Activated naive CD4-positive, alpha-beta T cell treated with anti-CD3 and anti-CD28 coated beads, Interleukin-2, amount 50 U/mL, for 16 hours (primary cell): ENCODE results near the gene LGALS16.
"Not testable (repeated sequence)": the region's sequence is repeated elsewhere in the genome, so short reads cannot be mapped to it uniquely, and the experiment has no call there.

ENCODE experiments used
- DNase-seq: peaks from one replicate; pipeline ENCODE4 v3.0.0-alpha.2; 2020

The LGALS16 gene

DNA sequence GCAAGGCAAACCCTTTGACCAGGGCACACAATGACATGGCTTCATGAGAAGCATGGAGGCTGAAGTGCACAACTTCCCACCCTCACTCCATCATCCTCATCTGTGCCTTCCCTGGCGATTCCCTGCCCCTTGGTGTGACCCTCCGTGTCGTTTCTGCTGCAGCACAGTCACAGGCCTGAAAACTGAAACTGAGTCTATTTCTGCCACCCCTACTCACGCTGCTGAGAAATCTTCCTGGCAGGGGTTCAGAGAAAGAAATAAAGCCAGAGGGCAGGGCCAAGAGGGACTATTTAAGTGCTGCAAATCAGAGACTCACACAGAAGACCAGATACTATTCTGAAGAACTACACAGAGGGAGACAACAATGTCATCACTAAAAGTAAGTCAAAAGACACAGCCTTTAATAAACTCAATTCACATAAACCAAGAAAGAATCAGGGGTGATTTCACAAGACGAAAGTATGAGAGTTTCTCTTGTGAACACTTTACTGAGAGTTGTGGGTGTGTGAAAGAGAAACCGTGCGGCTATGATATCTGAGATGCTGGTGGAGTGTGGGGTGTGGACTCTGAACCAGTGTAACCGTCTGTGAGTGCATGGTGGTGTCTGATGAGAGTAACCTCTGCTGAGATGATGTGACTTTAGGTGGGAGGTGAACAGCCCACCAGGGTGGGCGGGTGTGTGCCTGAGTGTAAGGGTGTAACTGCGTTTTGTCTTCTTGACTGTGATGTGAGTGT is 23.5 kb downstream of the LGALS16 start:
- peak; percentile 71 for DNase-seq

DNA sequence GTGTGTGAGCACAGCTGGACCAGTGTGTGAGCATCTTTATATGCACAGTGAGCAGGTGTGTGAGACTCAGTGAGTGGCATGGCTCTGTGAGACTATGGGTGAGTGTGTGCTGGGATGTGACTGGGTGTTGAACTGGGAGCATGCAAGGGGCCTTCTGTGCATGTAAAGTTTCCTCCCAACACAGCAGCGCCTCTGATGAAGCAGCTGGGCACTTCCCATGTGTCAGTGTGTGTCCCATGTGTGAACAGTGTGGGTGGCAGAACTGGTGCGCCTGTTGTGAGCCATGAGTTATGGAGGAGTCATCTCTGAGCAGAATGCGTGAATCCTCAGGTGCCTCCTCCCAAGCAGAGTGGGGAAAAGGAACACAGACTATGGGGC is 24.1 kb downstream of the LGALS16 start:
- DNase-seq, result peak; percentile 68

DNA sequence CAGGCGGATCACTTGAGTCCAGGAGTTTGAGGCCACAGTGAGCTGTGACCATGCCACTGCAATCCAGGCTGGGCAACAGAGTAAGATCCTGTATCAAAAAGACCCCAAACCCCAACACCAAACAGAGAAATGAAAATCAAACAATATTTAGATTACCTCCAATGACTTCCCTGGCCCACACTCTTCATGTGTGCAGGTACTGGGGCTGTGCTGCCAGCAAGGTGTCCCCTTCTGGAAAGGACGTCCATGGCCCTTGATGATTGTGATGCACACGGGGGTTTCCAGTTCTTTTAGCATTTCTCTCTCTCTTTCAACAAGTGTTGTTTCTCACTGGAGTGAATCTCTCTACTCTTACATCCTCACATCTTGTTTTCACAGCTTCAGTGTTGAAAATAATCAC is 24.9 kb downstream of the LGALS16 start:
- DNase-seq, result no peak

- DNase-seq, result no peak
Observed at GRCh38 chr19:39681416-39681815, 25.7 kb downstream of the LGALS16 start.

GRCh38 chr19:39684267-39684666 is 28.6 kb downstream of the LGALS16 start:
- no peak for DNase-seq

- no peak for DNase-seq
Observed at GRCh38 chr19:39686739-39687138, 31.0 kb downstream of the LGALS16 start.

GRCh38 chr19:39688637-39689036 is 32.9 kb downstream of the LGALS16 start:
- DNase-seq, result not testable (repeated sequence)

DNA sequence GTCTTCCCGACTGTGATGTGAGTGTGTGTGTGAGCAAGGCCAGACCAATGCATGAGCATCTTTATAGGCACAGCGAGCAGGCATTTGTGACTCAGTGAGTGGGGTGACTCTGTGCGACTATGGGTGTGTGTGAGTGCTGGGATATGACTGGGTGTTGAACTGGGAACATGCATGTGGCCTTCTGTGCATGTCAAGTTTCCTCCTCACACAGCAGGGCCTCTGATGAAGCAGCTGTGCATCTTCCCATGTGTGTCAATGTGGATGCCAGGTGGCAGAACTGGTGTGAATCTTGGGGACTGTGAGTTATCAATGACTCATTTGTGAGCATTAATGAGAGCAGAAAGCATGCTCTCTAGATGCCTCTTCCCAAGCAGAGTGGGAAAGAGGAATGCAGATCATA is 36.5 kb downstream of the LGALS16 start:
- no peak for DNase-seq

DNA sequence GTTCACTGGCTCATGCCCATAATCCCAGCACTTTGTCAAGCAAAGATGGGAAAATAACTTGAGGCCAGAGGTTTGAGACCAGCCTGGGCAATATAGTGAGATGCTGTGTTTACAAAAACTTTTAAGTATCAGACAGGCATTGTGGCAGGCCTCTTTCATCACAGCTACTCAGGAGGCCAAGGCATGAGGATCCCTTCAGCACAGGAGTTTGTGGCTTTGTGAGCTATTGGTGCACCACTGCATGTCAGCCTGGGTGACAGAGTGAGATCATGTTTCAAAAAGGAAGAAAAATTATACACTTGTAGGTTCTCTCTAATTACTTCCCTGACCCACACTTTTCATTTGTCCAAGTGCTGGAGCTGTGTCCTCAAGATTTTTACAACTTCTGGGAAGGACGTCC is 37.1 kb downstream of the LGALS16 start:
- no peak for DNase-seq

GRCh38 chr19:39695759-39696158 is 40.0 kb downstream of the LGALS16 start:
- DNase-seq, result no peak

GRCh38 chr19:39696387-39696786 is 40.7 kb downstream of the LGALS16 start:
- no peak for DNase-seq

DNA sequence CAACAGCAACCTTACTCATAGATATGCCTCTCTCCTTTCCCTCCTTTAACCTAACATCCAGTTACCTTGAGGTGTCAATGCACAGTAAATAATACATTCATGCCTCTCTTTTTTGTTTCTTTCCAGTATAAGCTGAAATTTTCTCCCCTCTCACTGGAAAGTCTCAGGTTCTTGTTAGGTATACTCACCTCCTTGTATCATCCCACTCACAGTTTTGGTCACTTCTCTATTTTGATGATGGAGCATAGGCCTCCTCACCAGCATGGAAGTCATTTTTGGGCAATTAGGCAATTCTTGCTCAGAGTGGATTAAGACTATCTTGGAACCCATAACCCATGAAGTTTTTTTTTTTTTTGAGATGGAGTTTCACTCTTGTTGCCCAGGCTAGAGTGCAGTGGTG is 42.8 kb downstream of the LGALS16 start:
- DNase-seq, result no peak

DNA sequence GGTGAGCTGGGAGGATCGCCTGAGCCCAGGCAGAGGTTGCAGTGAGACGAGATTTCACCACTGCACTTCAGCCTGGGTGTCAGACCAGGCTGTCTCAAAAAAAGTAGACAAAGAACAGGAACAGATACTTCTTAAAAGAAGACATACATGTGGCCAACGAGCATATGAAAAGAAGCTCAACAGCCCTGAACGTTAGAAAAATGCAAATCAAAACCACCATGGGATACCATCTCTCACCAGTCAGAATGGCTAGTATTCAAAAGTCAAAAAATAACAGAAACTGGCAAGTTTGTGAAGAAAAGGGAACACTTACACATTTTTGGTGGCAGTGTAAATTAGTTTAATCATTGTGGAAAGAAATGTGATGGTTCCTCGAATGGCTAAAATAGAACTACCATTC is 45.6 kb downstream of the LGALS16 start:
- DNase-seq, result no peak

- peak; percentile 17 for DNase-seq
Observed at GRCh38 chr19:39704181-39705044, 48.7 kb downstream of the LGALS16 start, which contains the start of gene LGALS14. Gene LGALS14 (plus strand): TSS chr19:39704481. CDS start chr19:39704529, 48 bp downstream.

DNA sequence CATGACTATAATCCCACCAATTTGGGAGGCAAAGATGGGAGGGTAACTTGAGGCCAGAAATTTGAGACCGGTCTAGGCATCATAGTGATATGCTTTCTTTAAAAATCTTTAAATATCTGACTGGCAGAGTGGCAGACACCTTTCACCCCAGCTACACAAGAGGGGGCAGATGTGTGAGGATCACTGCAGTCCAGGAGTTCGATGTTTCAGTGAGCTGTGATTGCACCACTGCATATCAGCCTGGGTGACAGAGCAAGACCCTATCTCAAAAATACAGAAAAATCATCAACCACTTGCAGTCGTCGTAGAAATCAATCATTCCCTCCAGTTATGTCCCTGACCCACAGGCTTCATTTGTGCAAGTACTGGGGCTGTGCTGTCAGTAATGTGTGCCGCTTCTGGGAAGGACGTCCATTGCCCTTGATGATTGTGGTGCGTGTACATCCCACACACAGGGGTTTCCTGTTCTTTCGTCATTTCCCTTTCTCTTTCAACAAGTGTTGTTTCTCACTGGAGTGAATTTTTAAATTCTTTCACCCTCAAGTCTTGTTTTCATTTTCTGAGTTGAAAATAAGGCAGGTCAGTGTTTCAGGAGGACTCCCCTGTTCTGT is 50.0 kb downstream of the LGALS16 start:
- DNase-seq, result peak; percentile 37

- no peak for DNase-seq
Observed at GRCh38 chr19:39708594-39708993, 52.9 kb downstream of the LGALS16 start.

DNA sequence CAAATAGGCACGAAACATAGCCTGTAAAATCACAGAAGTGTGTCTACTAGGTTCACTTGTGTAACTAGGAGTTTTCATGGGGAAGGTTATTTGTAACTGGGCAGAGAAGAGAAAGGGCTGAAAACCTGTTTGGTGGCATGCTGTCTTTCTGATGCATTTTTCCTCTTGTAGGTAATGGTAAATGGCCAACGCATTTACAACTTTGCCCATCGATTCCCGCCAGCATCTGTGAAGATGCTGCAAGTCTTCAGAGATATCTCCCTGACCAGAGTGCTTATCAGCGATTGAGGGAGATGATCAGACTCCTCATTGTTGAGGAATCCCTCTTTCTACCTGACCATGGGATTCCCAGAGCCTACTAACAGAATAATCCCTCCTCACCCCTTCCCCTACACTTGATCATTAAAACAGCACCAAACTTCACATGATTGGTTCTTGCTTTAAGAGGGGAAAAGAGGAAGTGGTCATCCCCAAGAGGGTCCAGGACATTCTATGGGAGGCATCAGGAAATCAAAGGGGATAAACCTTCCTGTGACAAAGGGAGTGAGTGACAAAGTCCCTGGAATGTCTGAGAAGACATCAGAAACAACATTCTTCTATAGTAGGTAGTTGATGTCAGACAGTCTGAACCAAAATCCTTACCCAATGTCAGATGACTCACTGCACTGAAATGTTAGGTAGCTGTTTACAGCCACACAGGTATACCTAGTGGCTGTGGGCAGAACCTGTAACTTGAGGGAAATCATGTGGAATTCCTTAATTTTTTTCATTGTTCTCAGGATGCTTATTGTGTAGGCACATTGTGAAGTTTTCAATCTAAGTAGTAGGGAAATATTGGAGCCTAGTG is 53.5 kb downstream of the LGALS16 start:
- no peak for DNase-seq
